GM10266 (cell line): ENCODE data around the gene HEPHL1.
"Not testable (repeated sequence)": the region's sequence is repeated elsewhere in the genome, so short reads cannot be mapped to it uniquely, and the experiment has no call there.

Experiments used
- DNase-seq: peaks from one replicate; pipeline ENCODE4 v3.0.0; 2012; ENCODE audit errors: extremely low spot score
- TF ChIP-seq, protein P1 (sequence below): IDR thresholded peaks from 2 replicates; pipeline ENCODE4 v1.5.1; 2012; ENCODE audit warnings: mild to moderate bottlenecking, low read depth; ENCODE audit not compliant: control insufficient read depth, insufficient read depth; ENCODE audit errors: missing control alignments

Gene HEPHL1

GRCh38 chr11:94150704-94151685, 129.8 kb downstream of the HEPHL1 start:
- TF ChIP-seq, protein P1, sequence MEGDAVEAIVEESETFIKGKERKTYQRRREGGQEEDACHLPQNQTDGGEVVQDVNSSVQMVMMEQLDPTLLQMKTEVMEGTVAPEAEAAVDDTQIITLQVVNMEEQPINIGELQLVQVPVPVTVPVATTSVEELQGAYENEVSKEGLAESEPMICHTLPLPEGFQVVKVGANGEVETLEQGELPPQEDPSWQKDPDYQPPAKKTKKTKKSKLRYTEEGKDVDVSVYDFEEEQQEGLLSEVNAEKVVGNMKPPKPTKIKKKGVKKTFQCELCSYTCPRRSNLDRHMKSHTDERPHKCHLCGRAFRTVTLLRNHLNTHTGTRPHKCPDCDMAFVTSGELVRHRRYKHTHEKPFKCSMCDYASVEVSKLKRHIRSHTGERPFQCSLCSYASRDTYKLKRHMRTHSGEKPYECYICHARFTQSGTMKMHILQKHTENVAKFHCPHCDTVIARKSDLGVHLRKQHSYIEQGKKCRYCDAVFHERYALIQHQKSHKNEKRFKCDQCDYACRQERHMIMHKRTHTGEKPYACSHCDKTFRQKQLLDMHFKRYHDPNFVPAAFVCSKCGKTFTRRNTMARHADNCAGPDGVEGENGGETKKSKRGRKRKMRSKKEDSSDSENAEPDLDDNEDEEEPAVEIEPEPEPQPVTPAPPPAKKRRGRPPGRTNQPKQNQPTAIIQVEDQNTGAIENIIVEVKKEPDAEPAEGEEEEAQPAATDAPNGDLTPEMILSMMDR, result no peak
- no peak for DNase-seq

GRCh38 chr11:94151903-94152677, 130.9 kb downstream of the HEPHL1 start:
- DNase-seq, result no peak

GRCh38 chr11:94152678-94153065, 131.5 kb downstream of the HEPHL1 start:
- TF ChIP-seq, protein P1, result no peak
- DNase-seq, result no peak

More at GRCh38 chr11:94151903-94152677, 130.9 kb downstream of the HEPHL1 start:
- TF ChIP-seq, protein P1, result no peak

- no peak for DNase-seq
- TF ChIP-seq, protein P1, result no peak
Measured at GRCh38 chr11:94153320-94153719, 132.2 kb downstream of the HEPHL1 start.

- no peak for DNase-seq
Measured at GRCh38 chr11:94154095-94154856, 133.1 kb downstream of the HEPHL1 start.

DNA sequence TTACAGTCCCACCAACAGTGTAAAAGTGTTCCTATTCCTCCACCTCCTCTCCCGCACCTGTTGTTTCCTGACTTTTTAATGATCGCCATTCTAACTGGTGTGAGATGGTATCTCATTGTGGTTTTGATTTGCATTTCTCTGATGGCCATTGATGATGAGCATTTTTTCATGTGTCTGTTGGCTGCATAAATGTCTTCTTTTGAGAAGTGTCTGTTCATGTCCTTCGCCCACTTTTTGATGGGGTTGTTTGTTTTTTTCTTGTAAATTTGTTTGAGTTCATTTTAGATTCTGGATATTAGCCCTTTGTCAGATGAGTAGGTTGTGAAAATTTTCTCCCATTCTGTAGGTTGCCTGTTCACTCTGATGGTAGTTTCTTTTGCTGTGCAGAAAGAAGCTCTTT, 136.2 kb downstream of the HEPHL1 start:
- DNase-seq, result not testable (repeated sequence)

More at GRCh38 chr11:94154095-94154856, 133.1 kb downstream of the HEPHL1 start:
- TF ChIP-seq, protein P1, result no peak
